ENCODE data around the gene DPP10.

- TF ChIP-seq POLR2A (IDR thresholded peaks at IDR 0.05; ENCODE audit: low read depth) = no peak
- TF ChIP-seq POLR2AphosphoS5 (IDR thresholded peaks at IDR 0.05) = no peak
- no peak for TF ChIP-seq CTCF (IDR thresholded peaks at IDR 0.05)
- no peak for TF ChIP-seq EP300 (IDR thresholded peaks at IDR 0.05)
Observed at GRCh38 chr2:114962532-114962931, 520.1 kb downstream of the DPP10 start.

All from esophagus muscularis mucosa (tissue), 4 donors.